Mononuclear cell (primary cell): ENCODE data around the gene MYL5. TPM values are rescaled to one million over a fixed set of nuclear protein-coding genes. Genes with fewer than 3 reads are reported as not detected.
"Not testable (repeated sequence)": the region's sequence is repeated elsewhere in the genome, so short reads cannot be mapped to it uniquely, and the experiment has no call there.

ENCODE experiments used
- H3K27me3 ChIP-seq: 2 replicates; pipeline ENCODE4 v1.6.0; 2011; ENCODE audit warnings: low read length, control low read depth; ENCODE audit not compliant: insufficient read depth
- H3K4me1 ChIP-seq: 2 replicates; pipeline ENCODE4 v1.5.1; 2011; ENCODE audit warnings: mild to moderate bottlenecking, low read length, control low read depth; ENCODE audit not compliant: insufficient read depth
- H3K4me3 ChIP-seq: 2 replicates; pipeline ENCODE4 v1.5.1; 2011; ENCODE audit warnings: mild to moderate bottlenecking, low read length, moderate library complexity
- H3K9me3 ChIP-seq: 2 replicates; pipeline ENCODE4 v1.5.1; 2011; ENCODE audit warnings: low read depth, mild to moderate bottlenecking, control low read depth, low read length
- total RNA-seq: library from RNA; depleted of rRNA; stranded (reverse); fragments of >200 nt; gene quantifications from one replicate; pipeline ENCODE4 v1.2.3, GENCODE V29; 2012

The MYL5 gene
- total RNA-seq, 1 donor = 9.3 TPM

- not testable (repeated sequence) for H3K9me3 ChIP-seq, H3K27me3 ChIP-seq, H3K4me3 ChIP-seq
- peaks cover 20% of the 10 kb centered on the region for H3K4me1 ChIP-seq
These were observed 20.1 kb downstream of the MYL5 start for GRCh38 chr4:694341-694940.

- Histone ChIP-seq H3K4me3 (no peak overlapping the region), H3K9me3 (no peaks in the 10 kb centered on the region), H3K27me3 (no peaks in the 10 kb centered on the region), H3K4me1 (peaks cover 23% of the 10 kb centered on the region)
These were observed 25.7 kb downstream of the MYL5 start for GRCh38 chr4:699816-700580.

DNA sequence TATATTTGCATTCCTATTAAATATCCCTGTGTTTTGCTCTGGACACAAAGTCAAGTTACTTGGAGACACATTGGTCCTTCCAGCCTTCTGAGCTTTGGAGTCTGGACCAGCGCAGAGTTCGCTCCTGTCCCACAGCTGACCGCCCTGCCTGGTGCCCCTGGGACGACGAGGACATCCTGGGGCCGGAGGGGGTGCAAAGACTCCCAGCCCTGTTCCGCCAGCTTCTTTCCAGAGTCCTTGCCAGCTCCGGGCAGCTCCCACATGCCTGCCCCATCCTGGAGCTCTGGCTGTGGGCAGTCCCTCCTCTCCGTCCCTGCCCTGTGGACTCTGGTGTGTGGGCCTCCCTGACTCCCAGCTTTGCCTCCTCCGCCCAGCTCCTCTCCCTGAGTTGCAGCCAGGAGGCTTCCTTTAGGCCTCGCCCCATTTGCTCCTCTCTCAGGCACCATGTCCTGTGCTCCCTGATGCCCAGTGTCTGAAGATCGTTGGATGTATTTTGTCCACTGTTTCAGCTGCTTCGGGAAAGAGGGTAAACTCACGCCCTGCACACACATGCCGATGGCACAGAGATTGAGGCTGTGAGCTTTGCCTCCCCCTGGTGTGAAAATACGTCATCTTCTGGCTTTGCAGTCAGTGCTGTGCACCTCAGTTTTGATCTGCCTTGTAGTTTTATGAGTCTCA is 26.4 kb downstream of the MYL5 start:
- Histone ChIP-seq H3K27me3 (no peaks in the 10 kb centered on the region), H3K9me3 (no peaks in the 10 kb centered on the region), H3K4me3 (no peak overlapping the region), H3K4me1 (peaks cover 26% of the 10 kb centered on the region)

GRCh38 chr4:702618-703048 is 28.3 kb downstream of the MYL5 start:
- Histone ChIP-seq H3K4me1 (peaks cover 42% of the 10 kb centered on the region), H3K27me3 (no peaks in the 10 kb centered on the region), H3K9me3 (no peaks in the 10 kb centered on the region), H3K4me3 (no peak overlapping the region)

GRCh38 chr4:703336-704197 is 29.2 kb downstream of the MYL5 start:
- Histone ChIP-seq H3K4me3 (no peak overlapping the region), H3K27me3 (no peaks in the 10 kb centered on the region), H3K9me3 (no peaks in the 10 kb centered on the region), H3K4me1 (peaks cover 51% of the 10 kb centered on the region)

- Histone ChIP-seq H3K9me3 (no peaks in the 10 kb centered on the region), H3K4me3 (no peak overlapping the region), H3K27me3 (no peaks in the 10 kb centered on the region), H3K4me1 (peaks cover 51% of the 10 kb centered on the region)
These were observed 30.0 kb downstream of the MYL5 start for GRCh38 chr4:704198-704891.

DNA sequence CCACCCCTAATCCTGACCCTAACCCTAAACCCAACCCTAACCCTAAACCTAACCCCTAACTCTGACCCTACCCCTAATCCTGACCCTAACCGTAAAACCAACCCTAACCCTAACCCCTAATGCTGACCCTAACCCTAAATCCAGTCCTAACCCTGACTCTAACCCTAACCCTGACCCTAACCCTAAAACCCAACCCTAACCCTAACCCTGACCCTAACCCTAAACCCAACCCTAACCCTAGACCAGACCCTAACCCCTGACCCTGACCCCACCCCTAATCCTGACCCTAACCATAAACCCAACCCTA is 30.6 kb downstream of the MYL5 start:
- Histone ChIP-seq H3K4me3 (peak overlapping the region; percentile 52), H3K9me3 (no peaks in the 10 kb centered on the region), H3K27me3 (no peaks in the 10 kb centered on the region), H3K4me1 (peaks cover 49% of the 10 kb centered on the region)

DNA sequence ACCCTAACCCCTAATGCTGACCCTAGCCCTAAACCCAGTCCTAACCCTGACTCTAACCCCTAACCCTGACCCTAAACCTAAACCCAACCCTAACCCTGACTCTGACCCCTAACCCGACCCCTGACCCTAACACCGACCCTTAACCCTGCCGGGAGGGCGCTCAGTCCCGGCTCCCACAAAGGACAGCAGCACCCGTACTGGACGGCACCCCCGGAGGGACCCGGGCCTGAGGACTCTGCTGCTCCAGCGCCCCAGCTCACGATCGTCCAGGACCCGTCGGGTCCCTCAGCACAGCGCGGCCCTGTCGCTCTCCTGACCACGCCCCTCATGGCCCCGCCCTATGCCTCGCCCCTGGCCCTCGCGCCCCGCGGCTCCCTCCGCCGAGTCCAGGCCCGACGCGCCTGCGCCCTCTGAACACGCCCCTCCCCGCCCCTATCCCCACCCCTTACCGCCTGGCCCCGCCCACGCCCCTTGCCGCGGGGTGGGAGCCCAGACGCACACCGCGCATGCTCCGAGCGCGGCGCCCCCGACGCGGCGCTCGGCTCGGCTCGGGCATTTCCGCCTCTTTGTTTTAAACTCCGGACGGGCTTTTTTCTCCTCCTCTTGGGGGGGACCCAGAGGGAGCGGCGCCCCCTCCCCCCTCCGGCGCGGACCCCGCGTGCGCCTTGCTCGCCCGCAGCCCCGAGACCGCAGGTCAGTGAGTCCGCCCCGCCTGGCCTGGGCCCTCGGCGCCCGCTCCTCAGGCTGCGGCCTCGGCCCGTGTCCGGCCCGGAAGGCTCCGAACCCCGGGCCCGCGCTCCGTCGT is 31.1 kb downstream of the MYL5 start, which contains the start of gene PCGF3:
Gene PCGF3 (plus strand): TSS at position 555 of the 805 bp plus-strand sequence. CDS start 27,849 bp downstream, outside the sequence.
- H3K9me3 ChIP-seq = no peaks in the 10 kb centered on the region
- peaks cover 48% of the 10 kb centered on the region for H3K4me1 ChIP-seq
- no peaks in the 10 kb centered on the region for H3K27me3 ChIP-seq
- H3K4me3 ChIP-seq = peak within 1 kb of the TSS; percentile 80

GRCh38 chr4:706083-706633 is 31.8 kb downstream of the MYL5 start:
- H3K9me3 ChIP-seq, H3K27me3 ChIP-seq: not testable (repeated sequence)
- Histone ChIP-seq H3K4me1 (peaks cover 48% of the 10 kb centered on the region), H3K4me3 (peak overlapping the region; percentile 80)

- no peaks in the 10 kb centered on the region for H3K27me3 ChIP-seq
- peaks cover 48% of the 10 kb centered on the region for H3K4me1 ChIP-seq
- H3K9me3 ChIP-seq = no peaks in the 10 kb centered on the region
- no peak overlapping the region for H3K4me3 ChIP-seq
These were observed 32.7 kb downstream of the MYL5 start for GRCh38 chr4:706834-707598.

DNA sequence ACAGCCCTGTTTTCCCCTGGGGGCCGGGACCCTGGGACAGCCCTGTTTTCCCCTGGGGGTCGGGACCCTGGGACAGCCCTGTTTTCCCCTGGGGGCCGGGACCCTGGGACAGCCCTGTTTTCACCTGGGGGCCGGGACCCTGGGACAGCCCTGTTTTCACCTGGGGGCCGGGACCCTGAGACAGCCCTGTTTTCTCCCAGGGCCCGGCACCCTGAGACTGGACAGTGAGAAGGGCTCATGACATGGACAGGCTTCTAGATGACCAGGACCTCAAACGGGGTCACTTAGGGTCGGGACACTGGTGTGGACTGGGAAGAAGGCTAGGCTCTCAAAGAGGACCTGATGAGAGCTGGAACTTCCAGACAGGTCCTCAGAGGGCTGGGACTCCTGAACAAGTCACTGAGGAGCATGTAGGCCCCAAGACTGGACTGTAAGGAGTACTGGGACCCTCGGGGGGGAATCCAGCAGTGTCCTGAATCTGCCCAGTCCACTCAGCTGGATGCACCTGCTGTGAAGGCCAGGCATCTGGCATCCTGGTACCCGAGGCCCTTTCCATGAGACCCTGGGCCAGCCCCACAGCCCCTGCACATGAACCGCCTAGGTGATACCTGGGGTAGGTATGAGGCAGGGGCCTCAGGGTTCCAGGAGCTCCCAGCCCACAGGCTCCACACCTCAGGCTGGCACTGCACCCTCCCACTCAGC is 33.7 kb downstream of the MYL5 start:
- Histone ChIP-seq H3K4me1 (peaks cover 48% of the 10 kb centered on the region), H3K4me3 (no peak overlapping the region), H3K9me3 (no peaks in the 10 kb centered on the region), H3K27me3 (no peaks in the 10 kb centered on the region)

DNA sequence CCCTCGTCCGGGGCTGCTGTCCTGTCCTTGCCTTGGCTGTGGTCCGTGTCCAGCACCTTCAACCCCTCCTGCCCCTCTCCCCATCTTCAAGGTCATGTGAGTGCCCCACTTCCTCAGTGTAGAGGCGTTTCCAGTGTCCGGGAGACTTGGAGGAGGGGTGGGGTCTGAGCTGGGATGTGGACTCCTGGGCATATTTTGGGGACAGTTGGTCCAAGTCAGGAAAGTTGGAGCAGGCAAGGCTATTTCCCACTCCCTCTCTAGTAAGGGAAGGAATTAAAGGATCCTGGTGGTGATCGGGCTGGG is 34.2 kb downstream of the MYL5 start:
- Histone ChIP-seq H3K4me3 (no peak overlapping the region), H3K4me1 (peaks cover 48% of the 10 kb centered on the region), H3K27me3 (no peaks in the 10 kb centered on the region), H3K9me3 (no peaks in the 10 kb centered on the region)

GRCh38 chr4:709348-709747 is 35.0 kb downstream of the MYL5 start:
- Histone ChIP-seq H3K27me3 (no peaks in the 10 kb centered on the region), H3K9me3 (no peaks in the 10 kb centered on the region), H3K4me1 (peaks cover 48% of the 10 kb centered on the region), H3K4me3 (no peak overlapping the region)
